Body of pancreas (tissue), 4 donors: ENCODE measurements around the gene NGFR. TPM values are rescaled to one million over a fixed set of nuclear protein-coding genes. Genes with fewer than 3 reads are reported as not detected.
A peak's percentile ranks its signal among the peaks of the same experiment; 100 is the strongest.

Experiments
- ATAC-seq: fragments of 150-250 bp; one replicate; pipeline ENCODE4 v1.9.1; 2016
- DNase-seq, 4 donors: peaks; one replicate each; pipeline ENCODE4 v3.0.0-alpha.2; 2019
- H3K27ac ChIP-seq, 4 donors: fragments of 200-600 bp; sonication (generic); 1 replicate in 3 of 4; 2 replicates in 1 of 4; pipeline versions ENCODE4 v1.5.1 to v1.6.1; 2016 to 2019; ENCODE audit warnings: mild to moderate bottlenecking in 1 of 4, mixed read lengths in 1 of 4, moderate library complexity in 1 of 4
- H3K27me3 ChIP-seq, 2 donors: fragments of 200-600 bp; sonication (generic); one replicate each; pipeline ENCODE4 v1.6.0; 2016; ENCODE audit warnings: mild to moderate bottlenecking in 1 of 2
- H3K36me3 ChIP-seq, 2 donors: fragments of 200-600 bp; sonication (generic); replicated peaks in 1 of 2; 2 replicates each; pipeline ENCODE4 v1.5.1; 2016; ENCODE audit warnings: low read depth in 2 of 2; ENCODE audit not compliant: insufficient read depth in 1 of 2
- H3K4me1 ChIP-seq: fragments of 200-600 bp; sonication (generic); one replicate; pipeline ENCODE4 v1.6.0; 2016
- H3K4me3 ChIP-seq, 2 donors: fragments of 200-600 bp; sonication (generic); 1 replicate in 1 of 2; 2 replicates in 1 of 2; pipeline ENCODE4 v1.5.1; 2016 to 2019
- H3K9me3 ChIP-seq, 3 donors: fragments of 200-600 bp; sonication (generic); 1 replicate in 2 of 3; 2 replicates in 1 of 3; pipeline ENCODE4 v1.5.1; 2016
- CTCF ChIP-seq, 7 experiments: fragments of 450-650 bp in 4 of 7; fragments of 200-600 bp in 3 of 7; sonication (generic) in 3 of 7; IDR thresholded peaks; one replicate each; pipeline ENCODE4 v1.5.1; 2016 to 2019; ENCODE audit warnings: antibody characterized with exemption in 7 of 7
- POLR2A ChIP-seq, 3 donors: fragments of 450-650 bp; IDR thresholded peaks; one replicate each; pipeline ENCODE4 v1.6.1; 2016; ENCODE audit warnings: antibody characterized with exemption in 3 of 3, mild to moderate bottlenecking in 2 of 3
- WGBS, 2 donors: methylation state at CpG; one replicate each; pipeline ENCODE4 v1.1.5; 2017; 5-methylcytosine and 5-hydroxymethylcytosine counted together
- intact Hi-C: fragments of 100-400 bp; cut with DNase I; formaldehyde crosslinking; loops from one replicate; pipeline ENCODE4 v1.15.1; 2023
- total RNA-seq, 2 donors: library from RNA; depleted of rRNA; stranded (reverse); fragments of >200 nt; gene quantifications; one replicate each; pipeline ENCODE4 v1.1.0, GENCODE V29; 2016

The NGFR gene
- total RNA-seq, 2 donors from 2014 or later, result 10.1 to 27.7 TPM

- Histone ChIP-seq H3K27me3 (no peaks in the 10 kb centered on the region), H3K4me1 (peaks cover 6% of the 10 kb centered on the region), H3K9me3 (no peaks in the 10 kb centered on the region), H3K4me3 (no peak overlapping the region), H3K36me3 (no peaks in the 10 kb centered on the region), H3K27ac (no peak overlapping the region)
- TF ChIP-seq CTCF (IDR thresholded peaks at IDR 0.05) (no peak), POLR2A (IDR thresholded peaks at IDR 0.05) (no peak)
- intact Hi-C loops, result no loop called here
- DNase-seq (no peak), ATAC-seq (no peak)
- WGBS, 2 donors, result 68 to 83% methylated on average over 1 to 3 of the region's 3 CpGs
Observed at GRCh38 chr17:49450735-49451134, 44.4 kb upstream of the NGFR start.

- ATAC-seq (no peak), DNase-seq (no peak)
- peaks cover 6% of the 10 kb centered on the region for H3K4me1 ChIP-seq
- H3K9me3 ChIP-seq, result no peaks in the 10 kb centered on the region
- TF ChIP-seq POLR2A (IDR thresholded peaks at IDR 0.05), result no peak
- TF ChIP-seq CTCF (IDR thresholded peaks at IDR 0.05), result no peak
- H3K4me3 ChIP-seq, result no peak overlapping the region
- intact Hi-C loops, result no loop called here
- no peak overlapping the region for H3K27ac ChIP-seq
- 42 to 62% methylated on average over 4 to 5 of the region's 5 CpGs for WGBS, 2 donors
- H3K36me3 ChIP-seq, result no peaks in the 10 kb centered on the region
- no peaks in the 10 kb centered on the region for H3K27me3 ChIP-seq
Observed at GRCh38 chr17:49452201-49452600, 42.9 kb upstream of the NGFR start.

GRCh38 chr17:49452661-49453060, 42.4 kb upstream of the NGFR start:
- Histone ChIP-seq H3K36me3 (no peaks in the 10 kb centered on the region), H3K4me1 (peaks cover 6% of the 10 kb centered on the region), H3K27ac (no peak overlapping the region), H3K4me3 (no peak overlapping the region), H3K27me3 (no peaks in the 10 kb centered on the region), H3K9me3 (no peaks in the 10 kb centered on the region)
- ATAC-seq (no peak), DNase-seq (no peak)
- WGBS, 2 donors, result 88 to 91% methylated on average over 4 to 5 of the region's 5 CpGs
- TF ChIP-seq CTCF (IDR thresholded peaks at IDR 0.05) (no peak), POLR2A (IDR thresholded peaks at IDR 0.05) (no peak)
- intact Hi-C loops, result no loop called here

- 43 to 45% methylated on average over 4 to 5 of the region's 5 CpGs for WGBS, 2 donors
- TF ChIP-seq CTCF (IDR thresholded peaks at IDR 0.05) (no peak), POLR2A (IDR thresholded peaks at IDR 0.05) (no peak)
- DNase-seq, result peak in 2 of 4 donors; percentile 14 to 27
- no peak overlapping the region for H3K27ac ChIP-seq
- no peak overlapping the region for H3K4me3 ChIP-seq
- H3K27me3 ChIP-seq, result no peaks in the 10 kb centered on the region
- peak; percentile 59 for ATAC-seq
- intact Hi-C loops, result no loop called here
- H3K36me3 ChIP-seq, result no peaks in the 10 kb centered on the region
- no peaks in the 10 kb centered on the region for H3K9me3 ChIP-seq
- peaks cover 6% of the 10 kb centered on the region for H3K4me1 ChIP-seq
Observed at GRCh38 chr17:49454050-49454449, 41.0 kb upstream of the NGFR start.

GRCh38 chr17:49455272-49455861, 39.7 kb upstream of the NGFR start:
- DNase-seq (no peak), ATAC-seq (no peak)
- no peak for TF ChIP-seq POLR2A (IDR thresholded peaks at IDR 0.05)
- no peak for TF ChIP-seq CTCF (IDR thresholded peaks at IDR 0.05)
- Histone ChIP-seq H3K27ac (no peak overlapping the region), H3K9me3 (no peaks in the 10 kb centered on the region), H3K4me3 (no peak overlapping the region), H3K36me3 (no peaks in the 10 kb centered on the region), H3K27me3 (no peaks in the 10 kb centered on the region), H3K4me1 (peaks cover 6% of the 10 kb centered on the region)
- intact Hi-C loops, result no loop called here
- 51 to 55% methylated on average over 9 of the region's 9 CpGs for WGBS, 2 donors
